Hepatocyte (in vitro differentiated cells): Measurements from ENCODE around the gene SIGLEC11.

Source experiments
- EZH2 ChIP-seq: fragments of 200-600 bp; sonication (generic); IDR thresholded peaks from 2 replicates; pipeline ENCODE4 v1.6.1; 2016; ENCODE audit warnings: antibody characterized with exemption, mild to moderate bottlenecking, borderline replicate concordance
- TF ChIP-seq, protein P1 (sequence below): fragments of 200-600 bp; sonication (generic); IDR thresholded peaks from 2 replicates; pipeline ENCODE4 v1.5.1; 2016; ENCODE audit warnings: antibody characterized with exemption, mild to moderate bottlenecking; ENCODE audit not compliant: poor library complexity

GRCh38 chr19:49988007-49988406, 27.0 kb upstream of the SIGLEC11 start:
- TF ChIP-seq, protein P1, sequence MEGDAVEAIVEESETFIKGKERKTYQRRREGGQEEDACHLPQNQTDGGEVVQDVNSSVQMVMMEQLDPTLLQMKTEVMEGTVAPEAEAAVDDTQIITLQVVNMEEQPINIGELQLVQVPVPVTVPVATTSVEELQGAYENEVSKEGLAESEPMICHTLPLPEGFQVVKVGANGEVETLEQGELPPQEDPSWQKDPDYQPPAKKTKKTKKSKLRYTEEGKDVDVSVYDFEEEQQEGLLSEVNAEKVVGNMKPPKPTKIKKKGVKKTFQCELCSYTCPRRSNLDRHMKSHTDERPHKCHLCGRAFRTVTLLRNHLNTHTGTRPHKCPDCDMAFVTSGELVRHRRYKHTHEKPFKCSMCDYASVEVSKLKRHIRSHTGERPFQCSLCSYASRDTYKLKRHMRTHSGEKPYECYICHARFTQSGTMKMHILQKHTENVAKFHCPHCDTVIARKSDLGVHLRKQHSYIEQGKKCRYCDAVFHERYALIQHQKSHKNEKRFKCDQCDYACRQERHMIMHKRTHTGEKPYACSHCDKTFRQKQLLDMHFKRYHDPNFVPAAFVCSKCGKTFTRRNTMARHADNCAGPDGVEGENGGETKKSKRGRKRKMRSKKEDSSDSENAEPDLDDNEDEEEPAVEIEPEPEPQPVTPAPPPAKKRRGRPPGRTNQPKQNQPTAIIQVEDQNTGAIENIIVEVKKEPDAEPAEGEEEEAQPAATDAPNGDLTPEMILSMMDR: no peak
- no peak for TF ChIP-seq EZH2
